Ureter (tissue), 1 donor: Measurements from ENCODE around the gene PLXNA2. TPM values are rescaled to one million over a fixed set of nuclear protein-coding genes. Genes with fewer than 3 reads are reported as not detected.

Experiments
- DNase-seq: peaks from one replicate; pipeline ENCODE4 v3.0.0-alpha.2; 2020; ENCODE audit warnings: low spot score
- total RNA-seq: library from RNA; stranded (reverse); gene quantifications from one replicate; pipeline ENCODE4 v1.2.4, GENCODE V29; 2023
- donor health status: DM: yes; HTN: yes; CAD: no.

Gene PLXNA2
- total RNA-seq, 1 donor from 2014 or later, result 51.7 TPM

GRCh38 chr1:208093754-208094719 is 150.1 kb downstream of the PLXNA2 start:
- no peak for DNase-seq

DNA sequence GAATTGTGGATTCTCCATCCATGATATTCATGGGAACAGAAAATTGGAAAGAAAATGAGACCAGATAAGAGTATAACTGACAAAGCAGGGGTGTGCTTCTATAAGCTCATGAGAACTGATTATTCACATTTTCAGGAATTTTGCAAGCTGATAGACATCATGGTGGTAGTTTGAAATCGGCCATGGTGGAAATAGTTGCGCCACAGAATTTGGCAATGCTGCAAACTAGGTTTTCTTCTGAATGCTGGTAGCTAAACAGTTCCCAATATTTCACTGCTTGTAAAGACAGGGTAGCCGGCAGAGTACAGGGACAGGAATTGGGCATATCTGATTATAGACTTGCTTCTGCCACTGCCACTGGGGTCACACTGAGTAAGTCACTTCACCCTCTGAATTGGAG is 151.1 kb downstream of the PLXNA2 start:
- no peak for DNase-seq

DNA sequence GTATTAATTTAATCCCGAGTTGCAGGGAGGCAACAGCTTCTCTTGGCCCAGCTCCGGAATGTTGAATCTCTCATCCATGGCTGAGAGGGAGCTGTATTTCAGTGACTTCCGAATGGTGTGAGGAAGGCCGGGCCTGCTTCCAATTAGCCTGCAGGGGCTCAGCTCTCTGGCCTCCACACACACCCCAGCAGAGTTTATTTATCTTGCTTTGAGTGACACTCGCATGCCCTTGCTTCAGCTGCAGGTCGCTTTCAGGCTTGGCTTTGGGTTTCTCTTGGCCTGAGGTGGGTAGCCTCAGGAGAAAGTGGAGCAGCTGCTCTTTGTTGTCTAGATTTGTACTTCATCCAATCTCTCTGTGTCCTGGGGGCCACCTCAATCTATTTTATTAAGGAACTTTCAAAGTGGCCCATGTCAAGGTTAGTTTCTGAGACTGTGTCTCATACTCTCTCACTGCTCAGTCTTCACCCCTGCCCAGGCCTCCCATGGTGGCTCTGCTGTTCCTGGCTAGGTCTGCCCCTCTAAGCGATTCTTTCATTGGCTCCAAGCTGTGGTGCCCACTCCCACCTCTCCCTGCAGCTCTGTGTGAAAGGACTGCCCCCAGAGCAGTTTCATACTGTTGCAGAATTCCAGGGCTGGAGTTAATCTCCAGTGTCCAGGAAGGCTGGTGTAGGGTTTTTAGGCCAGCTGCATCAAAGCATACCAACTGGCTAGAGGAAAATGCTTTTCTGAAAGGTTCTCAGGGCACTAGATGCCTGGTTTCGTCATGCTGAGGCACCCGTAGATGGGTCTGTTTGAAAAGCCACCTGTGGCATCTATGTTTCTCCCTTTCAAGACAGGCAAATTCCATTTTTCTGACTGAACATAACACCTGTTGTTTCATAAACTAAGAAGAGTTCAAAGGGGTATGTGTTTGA is 153.5 kb downstream of the PLXNA2 start:
- no peak for DNase-seq

GRCh38 chr1:208089761-208090370 is 154.3 kb downstream of the PLXNA2 start:
- no peak for DNase-seq

- DNase-seq, result no peak
These were observed 155.0 kb downstream of the PLXNA2 start for GRCh38 chr1:208089149-208089548.

DNA sequence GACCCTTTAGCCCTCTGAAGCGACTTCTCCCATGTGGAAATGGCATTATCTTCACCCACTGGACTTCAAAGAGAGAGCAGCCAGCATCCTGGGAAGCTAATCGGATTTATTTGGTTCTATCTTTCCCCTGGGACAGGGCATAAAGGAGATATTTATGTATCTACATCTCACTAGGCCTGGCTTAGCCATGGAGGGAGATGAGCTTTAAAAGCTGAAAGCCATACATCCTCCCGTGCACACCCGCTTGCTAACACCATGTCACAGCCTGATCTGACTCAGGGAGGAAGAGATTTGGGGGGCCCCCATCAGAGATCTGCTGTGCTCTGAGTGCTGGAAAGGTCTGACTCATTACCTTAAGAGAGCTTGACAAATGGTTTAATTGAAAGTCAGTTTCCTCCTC is 155.9 kb downstream of the PLXNA2 start:
- no peak for DNase-seq

DNA sequence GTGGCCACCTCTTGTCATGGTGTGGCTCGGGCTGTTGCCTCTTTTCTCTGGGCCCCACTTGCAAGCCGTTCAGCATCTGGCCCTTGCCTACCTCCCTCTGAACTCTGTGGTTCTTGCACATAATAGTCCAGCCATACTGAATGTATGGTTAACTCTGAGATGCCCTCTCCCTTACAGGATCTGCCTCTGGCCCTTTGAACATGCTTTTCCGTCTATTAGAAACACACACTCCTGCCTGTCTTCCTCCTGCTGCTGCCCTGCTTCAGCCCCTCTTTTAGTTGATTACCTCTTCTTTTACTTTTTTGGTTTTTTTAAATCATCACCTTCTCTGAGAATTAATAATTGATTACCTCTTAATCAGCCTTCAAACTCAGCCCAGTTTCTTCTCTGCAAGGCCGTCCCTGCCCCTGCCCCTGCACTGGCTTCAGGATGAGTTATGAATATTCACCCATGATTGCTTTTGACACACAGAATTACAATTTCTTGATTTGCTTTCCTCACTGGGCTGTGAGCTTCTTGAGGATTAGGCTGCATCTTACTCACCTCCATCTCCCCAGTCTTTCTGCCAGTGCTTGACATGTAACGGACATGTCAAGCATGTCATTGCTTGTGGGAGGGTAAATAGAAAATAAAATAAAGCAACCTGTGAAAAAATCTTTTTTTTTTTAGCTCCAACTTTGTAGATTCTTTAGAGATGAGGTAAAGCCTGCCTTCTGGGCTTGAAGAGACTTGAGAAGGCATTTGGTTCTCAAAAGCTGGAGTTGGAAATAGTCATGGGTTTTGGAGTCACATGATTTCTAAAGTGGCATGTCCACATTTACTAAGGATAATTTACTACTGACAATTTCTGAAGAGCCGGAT is 158.3 kb downstream of the PLXNA2 start:
- DNase-seq, result no peak

GRCh38 chr1:208084764-208085163 is 159.4 kb downstream of the PLXNA2 start:
- no peak for DNase-seq

GRCh38 chr1:208084220-208084619 is 160.0 kb downstream of the PLXNA2 start:
- DNase-seq, result no peak

GRCh38 chr1:208083715-208084085 is 160.5 kb downstream of the PLXNA2 start:
- DNase-seq, result no peak

- DNase-seq, result no peak
These were observed 161.0 kb downstream of the PLXNA2 start for GRCh38 chr1:208083016-208083714.

DNA sequence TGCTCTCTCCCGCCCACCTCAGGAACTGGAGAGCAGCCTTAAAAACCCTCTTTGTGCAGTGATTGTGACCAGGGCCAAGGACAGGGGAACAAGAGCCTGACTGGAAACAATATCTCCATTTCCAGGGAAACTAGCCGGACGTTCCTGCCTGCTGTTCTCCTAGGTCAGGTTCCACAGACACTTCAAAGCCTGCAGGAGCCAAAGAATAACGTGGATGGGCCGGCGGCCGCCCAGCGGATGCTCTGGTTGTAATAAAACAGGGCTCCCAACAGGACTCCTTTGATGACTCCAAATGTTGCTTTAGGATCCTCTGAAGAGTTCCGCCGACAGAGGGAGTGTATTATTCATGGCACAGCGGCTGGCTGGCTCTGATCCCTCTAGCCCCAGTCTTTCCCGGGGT is 162.2 kb downstream of the PLXNA2 start:
- DNase-seq, result no peak

- DNase-seq, result no peak
These were observed 163.5 kb downstream of the PLXNA2 start for GRCh38 chr1:208080396-208081286.

- no peak for DNase-seq
These were observed 165.0 kb downstream of the PLXNA2 start for GRCh38 chr1:208079161-208079560.

DNA sequence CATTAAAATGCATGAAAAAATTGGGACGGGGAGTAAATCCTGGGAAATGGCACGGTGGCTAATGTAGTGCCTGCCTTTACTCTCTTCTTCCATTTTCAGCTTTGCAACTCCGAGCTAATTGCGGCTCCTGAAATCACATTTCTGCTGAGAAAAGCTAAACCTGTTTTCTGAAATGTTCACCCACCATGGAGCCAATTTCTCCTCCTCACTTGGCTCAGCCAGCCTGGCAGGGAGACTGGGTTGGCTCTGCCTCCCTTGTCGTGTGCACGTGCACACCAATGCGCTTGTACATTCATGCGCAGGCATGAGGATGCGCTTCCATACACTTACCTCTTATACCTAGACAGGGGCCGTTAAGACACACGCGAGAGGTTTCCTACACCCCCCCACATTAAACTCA is 165.4 kb downstream of the PLXNA2 start:
- no peak for DNase-seq

GRCh38 chr1:208077232-208078075 is 166.7 kb downstream of the PLXNA2 start:
- no peak for DNase-seq

- DNase-seq, result no peak
These were observed 169.8 kb downstream of the PLXNA2 start for GRCh38 chr1:208074353-208074752.

DNA sequence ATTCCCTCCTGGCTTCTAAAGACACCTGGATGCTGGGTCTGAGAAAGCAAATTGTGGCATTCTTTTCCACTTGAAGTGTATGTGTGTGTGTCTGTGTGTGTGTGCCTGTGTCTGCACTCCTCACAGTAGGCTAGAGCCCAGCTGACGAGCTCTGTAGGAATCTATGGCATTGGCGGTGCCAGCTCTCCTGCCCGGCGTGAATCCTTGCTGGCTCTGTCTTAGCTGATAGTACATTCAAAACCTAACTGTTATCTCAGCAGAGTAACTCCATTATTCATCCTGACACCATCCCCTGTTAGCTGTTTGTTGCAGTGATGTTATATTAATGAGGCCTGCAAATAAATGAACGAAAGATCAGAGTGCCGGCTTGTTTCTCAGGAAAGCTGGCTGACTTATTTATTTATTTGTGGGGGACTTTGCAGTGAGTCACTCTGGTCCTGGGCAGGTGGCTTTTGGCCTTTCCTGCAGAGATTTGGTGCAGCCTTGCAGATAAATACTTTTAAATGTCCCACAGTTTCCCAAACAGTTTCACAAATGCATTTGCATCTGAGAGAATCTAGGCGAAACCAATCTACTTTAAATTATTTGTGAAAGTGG is 172.7 kb downstream of the PLXNA2 start:
- DNase-seq, result no peak
